KOPT-K1 (cell line): Measurements from ENCODE around the gene MCCC1.
"Not testable (repeated sequence)": the region's sequence is repeated elsewhere in the genome, so short reads cannot be mapped to it uniquely, and the experiment has no call there.

Source experiments
- H3K27ac ChIP-seq: fragments of 200-600 bp; sonication (generic); 2 replicates; pipeline ENCODE4 v1.5.1; 2016; ENCODE audit warnings: antibody characterized with exemption, mild to moderate bottlenecking, low read depth, low read length; ENCODE audit not compliant: poor library complexity, severe bottlenecking
- H3K36me3 ChIP-seq: fragments of 200-600 bp; sonication (generic); 2 replicates; pipeline ENCODE4 v1.5.1; 2017; ENCODE audit warnings: antibody characterized with exemption, mild to moderate bottlenecking, low read length, moderate library complexity; ENCODE audit not compliant: insufficient read depth
- H3K9me3 ChIP-seq: fragments of 200-600 bp; sonication (generic); 2 replicates; pipeline ENCODE4 v1.5.1; 2017; ENCODE audit warnings: antibody characterized with exemption, low read length, mild to moderate bottlenecking; ENCODE audit not compliant: insufficient read depth, poor library complexity, severe bottlenecking

The MCCC1 gene

GRCh38 chr3:183082355-183082915, 16.9 kb downstream of the MCCC1 start:
- Histone ChIP-seq H3K36me3 (peaks cover 96% of the 10 kb centered on the region), H3K27ac (no peak overlapping the region)

GRCh38 chr3:183081459-183082183, 17.7 kb downstream of the MCCC1 start:
- no peak overlapping the region for H3K27ac ChIP-seq
- peaks cover 98% of the 10 kb centered on the region for H3K36me3 ChIP-seq
- H3K9me3 ChIP-seq: peaks cover 51% of the 10 kb centered on the region

More at GRCh38 chr3:183082355-183082915, 16.9 kb downstream of the MCCC1 start:
- peaks cover 44% of the 10 kb centered on the region for H3K9me3 ChIP-seq

DNA sequence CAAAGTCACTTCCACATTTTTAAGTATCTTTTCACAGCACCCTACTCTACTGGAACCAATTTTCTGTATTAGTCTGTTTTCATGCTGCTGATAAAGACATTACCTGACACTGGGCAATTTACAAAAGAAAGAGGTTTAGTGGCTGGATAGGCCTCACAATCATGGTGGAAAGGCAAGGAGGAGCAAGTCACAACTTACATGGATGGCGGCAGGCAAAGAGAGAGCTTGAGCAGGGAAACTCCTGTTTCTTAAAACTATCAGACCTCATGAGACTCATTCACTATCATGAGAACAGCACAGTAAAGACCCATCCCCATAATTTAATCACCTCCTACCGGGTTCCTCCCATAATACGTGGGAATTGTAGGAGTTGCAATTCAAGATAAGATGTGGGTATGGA, 18.7 kb downstream of the MCCC1 start:
- Histone ChIP-seq H3K9me3 (peaks cover 61% of the 10 kb centered on the region), H3K36me3 (peaks cover 88% of the 10 kb centered on the region), H3K27ac (no peak overlapping the region)

GRCh38 chr3:183074881-183075280, 24.4 kb downstream of the MCCC1 start:
- no peak overlapping the region for H3K27ac ChIP-seq

GRCh38 chr3:183074261-183074660, 25.0 kb downstream of the MCCC1 start:
- H3K27ac ChIP-seq: no peak overlapping the region
- peaks cover 54% of the 10 kb centered on the region for H3K36me3 ChIP-seq
- H3K9me3 ChIP-seq: peaks cover 38% of the 10 kb centered on the region

More at GRCh38 chr3:183074881-183075280, 24.4 kb downstream of the MCCC1 start:
- peaks cover 54% of the 10 kb centered on the region for H3K36me3 ChIP-seq
- H3K9me3 ChIP-seq: peaks cover 44% of the 10 kb centered on the region

GRCh38 chr3:183073839-183074238, 25.5 kb downstream of the MCCC1 start:
- H3K27ac ChIP-seq: no peak overlapping the region
- peaks cover 54% of the 10 kb centered on the region for H3K36me3 ChIP-seq
- peaks cover 34% of the 10 kb centered on the region for H3K9me3 ChIP-seq

DNA sequence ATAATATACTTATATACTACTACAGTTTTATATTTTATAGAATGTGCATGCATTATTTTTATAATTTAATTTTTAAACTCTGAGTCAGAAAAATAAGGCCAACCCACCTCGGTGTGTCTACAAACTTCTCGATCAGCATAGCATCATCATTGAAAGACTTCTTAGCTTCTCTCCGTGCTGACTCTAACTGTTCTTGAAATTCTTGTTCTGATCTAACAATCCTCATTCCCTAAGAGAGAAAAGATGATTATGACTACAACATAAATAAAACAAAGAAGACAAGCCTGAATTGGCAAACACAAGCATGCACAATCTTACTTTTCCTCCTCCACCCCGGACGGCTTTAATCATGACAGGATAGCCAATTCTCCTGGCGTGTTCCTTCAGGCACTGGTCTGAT, 28.4 kb downstream of the MCCC1 start:
- Histone ChIP-seq H3K9me3 (peaks cover 24% of the 10 kb centered on the region), H3K27ac (no peak overlapping the region), H3K36me3 (peaks cover 61% of the 10 kb centered on the region)

GRCh38 chr3:183069086-183069485, 30.2 kb downstream of the MCCC1 start:
- H3K9me3 ChIP-seq: peaks cover 19% of the 10 kb centered on the region
- H3K27ac ChIP-seq: no peak overlapping the region
- H3K36me3 ChIP-seq: peaks cover 75% of the 10 kb centered on the region

GRCh38 chr3:183066891-183067290, 32.4 kb downstream of the MCCC1 start:
- H3K36me3 ChIP-seq: peaks cover 71% of the 10 kb centered on the region
- H3K9me3 ChIP-seq: peaks cover 19% of the 10 kb centered on the region
- H3K27ac ChIP-seq: not testable (repeated sequence)

GRCh38 chr3:183064475-183064874, 34.8 kb downstream of the MCCC1 start:
- no peak overlapping the region for H3K27ac ChIP-seq
- peaks cover 19% of the 10 kb centered on the region for H3K9me3 ChIP-seq
- peaks cover 50% of the 10 kb centered on the region for H3K36me3 ChIP-seq

DNA sequence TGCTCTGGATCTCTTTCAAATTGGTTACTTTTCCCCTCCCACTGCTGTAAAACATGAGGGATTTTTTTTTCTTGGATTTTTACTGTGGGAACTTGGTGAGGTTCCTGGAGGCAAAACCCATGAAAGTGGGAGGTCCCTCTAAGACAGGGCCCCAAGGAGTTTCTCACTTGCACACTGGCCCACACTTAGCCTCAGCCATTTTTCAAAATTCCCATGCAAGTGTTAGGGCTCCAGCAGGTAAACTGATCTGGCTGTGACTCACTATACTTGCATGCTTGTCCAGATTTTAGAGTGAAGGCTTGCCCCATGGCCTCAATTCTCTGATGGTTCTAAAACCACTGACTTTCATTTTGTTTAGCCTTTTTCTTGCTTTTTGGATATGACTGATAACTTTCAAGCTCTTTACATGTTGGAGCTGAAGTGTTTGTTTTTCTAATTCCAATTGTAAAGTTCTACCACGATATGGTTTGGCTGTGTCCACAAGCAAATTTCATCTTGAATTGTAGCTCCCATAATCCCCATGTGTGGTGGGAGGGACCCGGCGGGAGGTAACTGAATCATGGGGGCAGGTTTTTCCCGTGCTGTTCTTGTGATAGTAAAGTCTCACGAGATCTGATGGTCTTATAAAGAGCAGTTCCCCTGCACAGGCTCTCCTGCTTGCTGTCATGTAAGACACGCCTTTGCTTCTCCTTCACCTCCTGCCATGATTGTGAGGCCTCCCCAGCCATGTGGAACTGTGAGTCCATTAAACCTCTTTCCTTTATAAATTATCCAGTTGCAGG, 37.7 kb downstream of the MCCC1 start:
- H3K27ac ChIP-seq: no peak overlapping the region
- peaks cover 32% of the 10 kb centered on the region for H3K36me3 ChIP-seq
- H3K9me3 ChIP-seq: peaks cover 5% of the 10 kb centered on the region

GRCh38 chr3:183058351-183058750, 40.9 kb downstream of the MCCC1 start:
- H3K9me3 ChIP-seq: no peaks in the 10 kb centered on the region
- H3K27ac ChIP-seq: no peak overlapping the region
- peaks cover 25% of the 10 kb centered on the region for H3K36me3 ChIP-seq

- H3K27ac ChIP-seq: no peak overlapping the region
Observed at GRCh38 chr3:183050706-183051105, 48.6 kb downstream of the MCCC1 start.

GRCh38 chr3:183046883-183047282, 52.4 kb downstream of the MCCC1 start:
- Histone ChIP-seq H3K36me3 (peaks cover 70% of the 10 kb centered on the region), H3K27ac (no peak overlapping the region)

More at GRCh38 chr3:183050706-183051105, 48.6 kb downstream of the MCCC1 start:
- H3K36me3 ChIP-seq: peaks cover 58% of the 10 kb centered on the region
- peaks cover 14% of the 10 kb centered on the region for H3K9me3 ChIP-seq

GRCh38 chr3:183044547-183045229, 54.6 kb downstream of the MCCC1 start:
- H3K9me3 ChIP-seq: no peaks in the 10 kb centered on the region
- H3K27ac ChIP-seq: no peak overlapping the region
- H3K36me3 ChIP-seq: peaks cover 70% of the 10 kb centered on the region

More at GRCh38 chr3:183046883-183047282, 52.4 kb downstream of the MCCC1 start:
- H3K9me3 ChIP-seq: peaks cover 14% of the 10 kb centered on the region
